HK-2 (cell line): Measurements from ENCODE around the gene ZNF536.
"Not testable (repeated sequence)": the region's sequence is repeated elsewhere in the genome, so short reads cannot be mapped to it uniquely, and the experiment has no call there.

ENCODE experiments used
- DNase-seq: peaks from one replicate; pipeline ENCODE4 v3.0.0-alpha.2; 2018; ENCODE audit not compliant: unreplicated experiment

Gene ZNF536

DNA sequence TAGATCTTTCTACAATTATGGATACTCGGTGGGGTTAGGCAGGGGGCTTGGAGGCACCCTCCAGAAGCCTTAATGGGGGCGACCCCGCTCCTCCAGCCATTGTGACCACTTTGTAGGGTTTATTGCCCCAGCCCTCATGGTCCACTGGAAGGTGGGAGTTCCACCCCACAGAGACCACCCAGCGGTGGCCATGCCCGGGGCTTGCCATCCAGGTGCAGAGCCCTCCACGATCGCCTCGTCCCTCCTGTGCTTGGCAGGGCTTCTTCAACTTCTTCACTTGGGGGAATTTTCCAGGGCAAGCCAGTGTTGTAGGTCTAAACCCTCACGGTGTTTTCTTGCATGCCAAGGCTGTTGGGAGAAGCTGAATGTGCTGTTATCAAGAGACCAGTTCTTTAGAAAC lies 16.1 kb downstream of the ZNF536 start:
- DNase-seq: no peak

DNA sequence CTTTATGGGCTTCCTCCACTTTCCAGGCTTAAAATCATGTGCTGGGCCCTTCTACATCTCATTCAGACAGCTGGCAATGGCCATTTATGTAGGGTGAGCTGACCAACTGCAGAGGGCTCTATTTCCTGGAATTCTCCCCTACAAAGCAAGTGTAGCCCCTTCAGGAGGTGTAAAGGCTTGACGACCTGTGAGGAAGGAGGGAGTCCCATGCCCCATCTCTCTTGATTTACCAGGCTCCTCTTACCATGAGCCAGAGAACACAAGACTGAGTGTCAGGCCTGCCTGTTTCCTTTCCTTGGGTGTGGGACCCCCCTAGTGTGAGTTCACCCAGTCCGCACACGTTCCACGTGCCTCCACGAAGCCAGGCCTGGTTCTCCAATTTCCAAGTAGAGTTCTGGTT lies 16.6 kb downstream of the ZNF536 start:
- no peak for DNase-seq

DNA sequence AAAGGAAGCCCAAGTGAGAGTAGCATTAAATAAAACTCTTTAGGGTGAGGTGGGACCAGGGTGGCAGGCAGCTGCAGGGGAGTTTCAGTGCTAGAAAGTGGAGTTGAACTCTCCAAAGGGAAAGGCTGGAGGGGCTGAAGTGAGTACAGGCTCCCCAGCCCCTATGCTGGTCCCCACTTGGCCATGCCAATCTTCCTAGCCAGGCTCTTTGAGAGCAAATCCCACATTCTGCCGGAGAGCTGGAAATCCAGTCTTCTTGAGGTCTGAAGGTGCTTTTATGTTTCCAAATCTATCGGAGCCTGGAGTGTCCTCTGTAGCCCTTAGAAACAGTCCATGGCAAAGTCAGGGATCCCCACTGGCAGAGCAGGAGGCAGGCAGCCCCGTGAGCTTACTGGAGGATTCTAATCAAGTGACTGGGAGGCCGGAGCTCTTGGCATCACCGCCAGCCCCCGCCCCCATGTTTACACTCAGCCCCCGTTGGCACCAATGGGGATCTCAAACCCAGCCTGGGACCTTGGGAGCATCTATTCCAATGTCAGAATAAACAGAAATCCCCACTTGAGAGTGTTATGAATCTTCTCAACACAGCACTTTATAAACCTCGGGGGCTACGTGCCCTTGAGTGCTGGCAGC lies 18.3 kb downstream of the ZNF536 start:
- DNase-seq: no peak

DNA sequence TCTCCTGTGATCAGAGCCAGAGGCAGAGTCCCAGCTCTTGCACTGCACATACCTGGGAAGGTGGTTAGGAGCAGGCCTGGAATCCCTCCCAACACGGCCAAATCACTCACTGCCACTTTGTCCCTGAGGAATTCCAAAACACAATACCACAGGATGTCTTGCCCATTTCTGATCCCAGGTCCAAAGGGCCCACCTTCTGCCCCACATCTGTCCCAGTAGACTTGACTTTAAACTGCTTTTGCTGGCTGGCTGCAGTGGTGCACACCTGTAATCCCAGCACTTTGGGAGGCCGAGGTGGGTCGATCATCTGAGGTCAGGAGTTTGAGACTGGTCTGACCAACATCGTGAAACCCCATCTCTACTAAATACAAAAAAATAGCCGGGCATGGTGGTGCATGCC lies 18.9 kb downstream of the ZNF536 start:
- no peak for DNase-seq

GRCh38 chr19:30391554-30392551 lies 19.7 kb downstream of the ZNF536 start:
- no peak for DNase-seq

GRCh38 chr19:30393046-30393445 lies 20.9 kb downstream of the ZNF536 start:
- no peak for DNase-seq

GRCh38 chr19:30393729-30394480 lies 21.7 kb downstream of the ZNF536 start:
- no peak for DNase-seq

GRCh38 chr19:30394481-30395151 lies 22.4 kb downstream of the ZNF536 start:
- DNase-seq: no peak

- no peak for DNase-seq
These were observed 23.1 kb downstream of the ZNF536 start for GRCh38 chr19:30395283-30395682.

DNA sequence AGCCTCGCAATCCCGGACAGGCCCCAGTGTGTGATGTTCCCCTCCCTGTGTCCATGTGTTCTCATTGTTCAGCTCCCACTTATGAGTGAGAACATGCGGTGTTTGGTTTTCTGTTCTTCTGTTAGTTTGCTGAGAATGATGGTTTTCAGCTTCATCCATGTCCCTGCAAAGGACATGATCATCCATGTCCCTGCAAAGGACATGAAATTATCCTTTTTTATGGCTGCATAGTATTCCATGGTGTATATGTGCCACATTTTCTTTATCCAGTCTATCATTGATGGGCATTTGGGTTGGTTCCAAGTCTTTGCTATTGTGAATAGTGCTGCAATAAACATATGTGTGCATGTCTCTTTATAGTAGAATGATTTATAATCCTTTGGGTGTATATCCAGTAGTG lies 26.4 kb downstream of the ZNF536 start:
- not testable (repeated sequence) for DNase-seq

GRCh38 chr19:30401956-30402355 lies 29.8 kb downstream of the ZNF536 start:
- no peak for DNase-seq

- DNase-seq: no peak
These were observed 30.4 kb downstream of the ZNF536 start for GRCh38 chr19:30402436-30403202.

DNA sequence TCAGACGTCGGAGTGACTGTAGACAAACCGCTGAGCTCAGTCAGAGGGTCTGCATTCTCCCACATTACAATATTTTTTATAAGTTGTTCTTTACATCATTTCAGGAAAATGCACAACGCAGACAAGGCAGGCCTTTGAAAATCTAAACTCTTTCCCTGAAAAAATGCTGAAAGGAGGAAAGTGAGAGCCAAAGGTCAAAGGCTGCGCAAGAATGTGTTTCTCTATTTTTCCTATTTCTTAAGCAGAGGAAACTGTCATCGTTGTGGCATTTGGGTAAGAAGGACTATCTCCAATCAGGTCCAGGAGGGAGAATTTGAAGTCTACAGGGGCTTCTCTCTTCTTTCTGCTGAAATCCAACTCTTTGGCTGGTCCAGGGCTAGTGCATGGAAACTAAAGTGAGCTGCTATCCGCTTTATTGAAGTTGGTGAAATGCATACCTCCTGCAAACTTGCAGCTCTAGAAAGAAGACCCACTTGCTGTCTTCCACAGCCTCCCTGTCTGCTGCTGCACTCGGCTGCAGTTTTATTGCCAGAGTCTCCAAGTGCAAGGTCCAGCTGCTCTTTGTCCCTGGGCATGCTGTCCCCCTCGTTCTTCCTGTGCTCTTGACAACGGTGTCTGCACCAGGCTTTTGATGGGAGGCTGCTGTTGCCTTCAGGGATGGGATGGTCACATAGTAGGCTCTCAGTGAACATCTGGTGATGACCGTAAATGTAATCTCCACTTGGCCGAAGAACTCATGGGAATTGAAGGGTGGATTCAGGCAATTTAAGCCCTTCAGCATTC lies 31.2 kb downstream of the ZNF536 start:
- DNase-seq: no peak

GRCh38 chr19:30406220-30407067 lies 34.3 kb downstream of the ZNF536 start:
- DNase-seq: no peak

DNA sequence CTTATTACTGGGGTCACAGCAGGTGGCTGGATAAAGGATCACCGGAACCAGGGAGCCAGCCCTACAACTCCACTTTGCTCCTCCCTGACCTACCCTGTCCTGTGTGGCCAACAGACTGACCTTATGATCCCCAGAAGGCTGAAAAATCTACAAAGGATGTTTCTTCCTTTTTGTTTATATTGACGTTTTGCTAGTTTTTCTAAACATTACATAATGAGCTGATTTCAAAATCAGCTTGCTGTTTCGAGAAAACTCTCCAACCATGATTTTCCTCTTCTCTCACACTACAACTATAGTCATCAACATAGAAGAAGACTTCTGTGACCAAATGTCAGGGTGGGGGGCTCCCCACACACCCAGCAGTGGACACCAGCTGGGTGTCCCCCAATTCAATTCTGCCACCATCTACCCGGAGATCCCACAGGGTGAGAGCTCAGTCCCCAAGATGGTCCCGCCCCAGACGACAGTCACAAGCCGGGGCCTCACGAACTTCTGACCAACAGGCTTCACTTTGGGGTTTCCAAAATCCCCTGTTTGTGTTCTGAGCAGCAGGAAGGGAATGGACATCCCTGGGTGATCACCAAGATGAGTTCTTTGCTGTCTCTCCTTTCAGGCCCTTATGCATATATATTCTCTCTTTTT lies 35.0 kb downstream of the ZNF536 start:
- DNase-seq: no peak

- DNase-seq: no peak
These were observed 36.6 kb downstream of the ZNF536 start for GRCh38 chr19:30408734-30409301.

DNA sequence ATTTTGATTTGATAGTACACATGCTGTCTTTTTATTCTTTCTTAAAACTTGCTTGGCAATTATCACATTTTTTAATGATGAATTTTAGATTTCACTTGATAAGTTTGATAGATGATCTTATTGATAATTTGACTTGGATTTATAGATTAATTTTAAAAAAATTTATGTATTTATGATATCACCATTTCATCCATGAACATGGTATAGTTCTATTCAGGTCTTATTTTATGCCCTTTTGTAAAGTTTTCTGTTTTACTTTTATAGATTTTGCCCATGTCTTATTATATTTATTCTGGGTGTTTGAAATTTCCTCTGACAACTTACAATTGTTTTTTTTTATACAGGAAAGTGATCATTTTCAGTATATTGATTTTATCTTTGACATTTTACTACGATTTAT lies 39.5 kb downstream of the ZNF536 start:
- no peak for DNase-seq

DNA sequence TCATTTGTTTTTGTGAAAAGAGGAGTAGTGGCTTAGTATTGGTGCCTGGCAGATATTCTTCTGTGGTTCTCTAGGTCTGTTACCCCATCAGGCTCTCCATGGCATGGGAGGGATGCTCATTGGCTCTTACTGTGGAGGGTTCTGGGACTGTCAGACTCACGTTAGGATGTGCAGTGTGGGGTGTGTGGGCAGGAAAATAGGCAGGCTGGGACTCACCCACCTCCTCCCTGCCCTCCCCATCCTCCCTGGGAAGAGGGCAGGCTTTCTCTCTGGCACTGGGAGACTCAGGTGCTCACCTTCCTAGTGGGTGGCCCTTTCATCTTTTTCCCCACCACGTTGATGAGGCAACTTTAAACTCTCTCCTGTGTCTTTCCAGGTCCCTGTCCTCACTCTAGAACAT lies 44.2 kb downstream of the ZNF536 start:
- no peak for DNase-seq
